ENCODE measurements around the gene CCNE1.

Gene CCNE1

GRCh38 chr19:29849208-29849607, 37.4 kb downstream of the CCNE1 start:
- no peak for DNase-seq

GRCh38 chr19:29850482-29850881, 38.7 kb downstream of the CCNE1 start:
- DNase-seq: no peak

GRCh38 chr19:29851769-29852521, 40.2 kb downstream of the CCNE1 start:
- DNase-seq: no peak

GRCh38 chr19:29854033-29854432, 42.2 kb downstream of the CCNE1 start:
- DNase-seq: no peak

GRCh38 chr19:29855087-29855486, 43.3 kb downstream of the CCNE1 start:
- DNase-seq: no peak

GRCh38 chr19:29855741-29856500, 44.1 kb downstream of the CCNE1 start:
- DNase-seq: no peak

GRCh38 chr19:29858000-29858596, 46.3 kb downstream of the CCNE1 start:
- DNase-seq: peak; percentile 25

- DNase-seq: no peak
Observed at GRCh38 chr19:29858621-29859020, 46.8 kb downstream of the CCNE1 start.

GRCh38 chr19:29860492-29860891, 48.7 kb downstream of the CCNE1 start:
- no peak for DNase-seq

GRCh38 chr19:29861574-29861973, 49.8 kb downstream of the CCNE1 start:
- DNase-seq: no peak

- DNase-seq: no peak
Observed at GRCh38 chr19:29866011-29866410, 54.2 kb downstream of the CCNE1 start.

- no peak for DNase-seq
Observed at GRCh38 chr19:29867984-29868383, 56.2 kb downstream of the CCNE1 start.

- DNase-seq: no peak
Observed at GRCh38 chr19:29871143-29871542, 59.4 kb downstream of the CCNE1 start.

GRCh38 chr19:29872224-29872731, 60.5 kb downstream of the CCNE1 start:
- peak; percentile 40 for DNase-seq

- peak; percentile 54 for DNase-seq
Observed at GRCh38 chr19:29873024-29873800, 61.4 kb downstream of the CCNE1 start.
